HepG2 (cell line): ENCODE measurements around the gene TMEM253. TPM values are rescaled to one million over a fixed set of nuclear protein-coding genes. Genes with fewer than 3 reads are reported as not detected.

Source experiments
- CCDC6 ChIP-seq: sonication (generic); formaldehyde crosslinking; IDR thresholded peaks from 2 replicates; pipeline ENCODE4 v1.8.1; 2022; ENCODE audit warnings: mild to moderate bottlenecking, missing genetic modification reagents, moderate library complexity
- CHD2 ChIP-seq: IDR thresholded peaks from 2 replicates; pipeline ENCODE4 v1.6.1; 2011; ENCODE audit warnings: low read depth, low read length, improper control_type of control experiment
- DRAP1 ChIP-seq: IDR thresholded peaks from 2 replicates; pipeline ENCODE4 v1.6.1; 2016; ENCODE audit warnings: missing genetic modification reagents, missing compliant biosample characterization
- ETV6 ChIP-seq: sonication (generic); formaldehyde crosslinking; conservative IDR thresholded peaks from 2 replicates; pipeline ENCODE4 v1.4.0; 2020; ENCODE audit warnings: missing genetic modification reagents
- FUBP1 ChIP-seq: sonication (generic); formaldehyde crosslinking; IDR thresholded peaks from 2 replicates; pipeline ENCODE4 v1.5.1; 2020; ENCODE audit warnings: missing genetic modification reagents, mild to moderate bottlenecking, borderline replicate concordance
- GABPA ChIP-seq, 2 experiments: IDR thresholded peaks; 2 replicates each; pipeline ENCODE4 v1.6.1; 2011 to 2016; ENCODE audit warnings: low read depth in 2 of 2, low read length in 1 of 2, missing biosample characterization in 1 of 2, missing genetic modification characterization in 1 of 2
- MEF2D ChIP-seq: sonication (generic); formaldehyde crosslinking; IDR thresholded peaks from 2 replicates; pipeline ENCODE4 v1.5.1; 2020; ENCODE audit warnings: mild to moderate bottlenecking, missing genetic modification reagents
- MTA3 ChIP-seq: sonication (generic); formaldehyde crosslinking; IDR thresholded peaks from 2 replicates; pipeline ENCODE4 v1.4.0; 2020; ENCODE audit warnings: missing genetic modification reagents
- POLR2A ChIP-seq, 2 experiments: IDR thresholded peaks; 2 replicates each; pipeline ENCODE4 v1.6.1; 2011; ENCODE audit warnings: low read depth in 2 of 2, low read length in 2 of 2, mild to moderate bottlenecking in 1 of 2, moderate library complexity in 1 of 2; ENCODE audit not compliant: insufficient read depth in 1 of 2
- RARA ChIP-seq: IDR thresholded peaks from 2 replicates; pipeline ENCODE4 v1.6.1; 2016; ENCODE audit warnings: missing genetic modification reagents, missing compliant biosample characterization
- SMAD9 ChIP-seq: sonication (generic); formaldehyde crosslinking; IDR thresholded peaks from 2 replicates; pipeline ENCODE4 v1.5.1; 2020; ENCODE audit warnings: mild to moderate bottlenecking, missing genetic modification reagents
- ZC3H13 ChIP-seq: sonication (generic); formaldehyde crosslinking; IDR thresholded peaks from 2 replicates; pipeline ENCODE4 v1.8.1; 2023; ENCODE audit warnings: mild to moderate bottlenecking, missing genetic modification reagents, moderate library complexity
- ZNF205 ChIP-seq: IDR thresholded peaks from 2 replicates; pipeline ENCODE4 v1.6.1; 2018; ENCODE audit warnings: missing biosample characterization, missing genetic modification reagents
- ZNF317 ChIP-seq: sonication (generic); formaldehyde crosslinking; IDR thresholded peaks from 2 replicates; pipeline ENCODE4 v1.5.0; 2020; ENCODE audit warnings: mild to moderate bottlenecking, missing genetic modification reagents
- ZNF350 ChIP-seq: sonication (generic); formaldehyde crosslinking; IDR thresholded peaks from 2 replicates; pipeline ENCODE4 v1.4.0; 2020; ENCODE audit warnings: mild to moderate bottlenecking, low read depth, missing genetic modification reagents, borderline replicate concordance
- ZNF703 ChIP-seq: sonication (generic); formaldehyde crosslinking; IDR thresholded peaks from 2 replicates; pipeline ENCODE4 v1.5.1; 2020; ENCODE audit warnings: missing genetic modification reagents, mild to moderate bottlenecking, moderate library complexity, borderline replicate concordance
- ZNF710 ChIP-seq: sonication (generic); formaldehyde crosslinking; IDR thresholded peaks from 2 replicates; pipeline ENCODE4 v1.5.0; 2020; ENCODE audit warnings: mild to moderate bottlenecking, missing genetic modification reagents, borderline replicate concordance
- ZSCAN9 ChIP-seq: IDR thresholded peaks from 2 replicates; pipeline ENCODE4 v1.6.1; 2016; ENCODE audit warnings: borderline replicate concordance
- polyA plus RNA-seq, 8 experiments: library from polyadenylated mRNA; depleted of rRNA in 3 of 8; stranded (reverse) in 7 of 8; unstranded in 1 of 8; fragments of >200 nt; fragmentation: Illumina TruSeq in 4 of 8; extraction: Trizol in 4 of 8; gene quantifications; 2 replicates each; pipeline versions ENCODE4 v1.2.1 to v1.2.3, GENCODE V29; 2011 to 2016; ENCODE audit warnings: low read depth in 4 of 8, missing spikeins in 1 of 8, mixed read lengths in 1 of 8; ENCODE audit not compliant: insufficient read depth in 1 of 8
- total RNA-seq, 5 experiments: library from RNA; depleted of rRNA; stranded (reverse); fragments of >200 nt; fragmentation: Illumina TruSeq; extraction: Trizol; gene quantifications; 2 replicates each; pipeline ENCODE4 v1.2.3, GENCODE V29; 2016; ENCODE audit warnings: low read depth in 1 of 5
- TF ChIP-seq, protein P1 (sequence below): sonication (generic); formaldehyde crosslinking; IDR thresholded peaks from 2 replicates; pipeline ENCODE4 v1.5.0; 2020; ENCODE audit warnings: mild to moderate bottlenecking, missing genetic modification reagents, borderline replicate concordance

TMEM253 gene
- total and polyA plus RNA-seq, 2 of the 13 experiments (the other 11 are each of a cell fraction or from before 2014, with no cell fraction given): 0.29 to 0.45 TPM

GRCh38 chr14:21098892-21099595 lies 1.8 kb upstream of the TMEM253 start (continued):
- TF ChIP-seq, protein P1, sequence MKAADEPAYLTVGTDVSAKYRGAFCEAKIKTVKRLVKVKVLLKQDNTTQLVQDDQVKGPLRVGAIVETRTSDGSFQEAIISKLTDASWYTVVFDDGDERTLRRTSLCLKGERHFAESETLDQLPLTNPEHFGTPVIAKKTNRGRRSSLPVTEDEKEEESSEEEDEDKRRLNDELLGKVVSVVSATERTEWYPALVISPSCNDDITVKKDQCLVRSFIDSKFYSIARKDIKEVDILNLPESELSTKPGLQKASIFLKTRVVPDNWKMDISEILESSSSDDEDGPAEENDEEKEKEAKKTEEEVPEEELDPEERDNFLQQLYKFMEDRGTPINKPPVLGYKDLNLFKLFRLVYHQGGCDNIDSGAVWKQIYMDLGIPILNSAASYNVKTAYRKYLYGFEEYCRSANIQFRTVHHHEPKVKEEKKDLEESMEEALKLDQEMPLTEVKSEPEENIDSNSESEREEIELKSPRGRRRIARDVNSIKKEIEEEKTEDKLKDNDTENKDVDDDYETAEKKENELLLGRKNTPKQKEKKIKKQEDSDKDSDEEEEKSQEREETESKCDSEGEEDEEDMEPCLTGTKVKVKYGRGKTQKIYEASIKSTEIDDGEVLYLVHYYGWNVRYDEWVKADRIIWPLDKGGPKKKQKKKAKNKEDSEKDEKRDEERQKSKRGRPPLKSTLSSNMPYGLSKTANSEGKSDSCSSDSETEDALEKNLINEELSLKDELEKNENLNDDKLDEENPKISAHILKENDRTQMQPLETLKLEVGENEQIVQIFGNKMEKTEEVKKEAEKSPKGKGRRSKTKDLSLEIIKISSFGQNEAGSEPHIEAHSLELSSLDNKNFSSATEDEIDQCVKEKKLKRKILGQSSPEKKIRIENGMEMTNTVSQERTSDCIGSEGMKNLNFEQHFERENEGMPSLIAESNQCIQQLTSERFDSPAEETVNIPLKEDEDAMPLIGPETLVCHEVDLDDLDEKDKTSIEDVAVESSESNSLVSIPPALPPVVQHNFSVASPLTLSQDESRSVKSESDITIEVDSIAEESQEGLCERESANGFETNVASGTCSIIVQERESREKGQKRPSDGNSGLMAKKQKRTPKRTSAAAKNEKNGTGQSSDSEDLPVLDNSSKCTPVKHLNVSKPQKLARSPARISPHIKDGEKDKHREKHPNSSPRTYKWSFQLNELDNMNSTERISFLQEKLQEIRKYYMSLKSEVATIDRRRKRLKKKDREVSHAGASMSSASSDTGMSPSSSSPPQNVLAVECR (CRISPR knock-in tag): peak; percentile 3; the same call in 1 of the 2 replicates
- TF ChIP-seq ZNF317: 0 out of 2 replicates have a peak, but pooled peaks have one; percentile 11
- peak; percentile 96 for TF ChIP-seq ZNF205
- no peak for TF ChIP-seq ZNF703 (CRISPR knock-in tag)
- TF ChIP-seq ZNF350: no peak
- TF ChIP-seq MEF2D (CRISPR knock-in tag): 0 out of 2 replicates have a peak, but pooled peaks have one; percentile 17
- no peak for TF ChIP-seq GABPA (IDR thresholded peaks at IDR 0.05; ENCODE audit: low read depth, low read length)
- no peak for TF ChIP-seq GABPA (CRISPR knock-in tag; IDR thresholded peaks at IDR 0.05; ENCODE audit: low read depth)
- TF ChIP-seq MTA3 (CRISPR knock-in tag): no peak
- no peak for TF ChIP-seq SMAD9 (CRISPR knock-in tag)
- TF ChIP-seq ETV6 (CRISPR knock-in tag): no peak
- TF ChIP-seq ZC3H13 (CRISPR knock-in tag): no peak
- 0 out of 2 replicates have a peak, but pooled peaks have one; percentile 15 for TF ChIP-seq DRAP1 (CRISPR knock-in tag)
- 0 out of 2 replicates have a peak, but pooled peaks have one; percentile 0 for TF ChIP-seq ZSCAN9 (CRISPR knock-in tag)
- no peak for TF ChIP-seq FUBP1 (CRISPR knock-in tag)
- no peak; the same call in 1 of the 2 replicates for TF ChIP-seq RARA (CRISPR knock-in tag)
- TF ChIP-seq ZNF710: 0 out of 2 replicates have a peak, but pooled peaks have one; percentile 21
- TF ChIP-seq CHD2: no peak
- TF ChIP-seq CCDC6: no peak
- TF ChIP-seq POLR2A (IDR thresholded peaks at IDR 0.05; ENCODE audit: insufficient read depth in 1 of 2, low read depth in 2 of 2, low read length in 2 of 2): 0 out of 4 replicates have a peak, but pooled peaks of 1 of the 2 experiments have one; percentile 3
